ENCODE data around the gene ECSCR. TPM values are rescaled to one million over a fixed set of nuclear protein-coding genes. Genes with fewer than 3 reads are reported as not detected.

Gene ECSCR
- total and polyA plus RNA-seq, 4 donors = 10.3 to 63.2 (median 22.8) TPM

DNA sequence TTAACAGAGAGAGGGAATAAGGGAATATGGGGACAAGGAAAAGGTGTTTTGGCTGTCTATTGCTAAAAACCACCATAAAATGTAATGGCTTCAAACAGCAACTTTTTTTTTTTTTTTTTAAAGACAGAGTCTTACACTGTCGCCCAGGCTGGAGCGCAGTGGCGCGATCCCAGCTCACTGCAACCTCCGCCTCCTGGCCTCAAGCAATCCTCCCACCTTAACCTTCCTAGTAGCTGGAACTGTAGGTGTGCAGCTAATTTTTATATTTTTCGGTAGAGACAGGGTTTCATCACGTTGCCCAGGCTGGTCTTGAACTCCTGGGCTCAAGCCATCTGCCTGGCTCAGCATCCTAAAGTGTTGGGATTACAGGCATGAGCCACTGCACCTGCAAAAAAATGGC is 54.4 kb downstream of the ECSCR start:
- Histone ChIP-seq H3K4me1 (ENCODE audit: control insufficient read depth, insufficient read depth, low read length) (peaks cover 17% of the 10 kb centered on the region), H3K36me3 (ENCODE audit: control insufficient read depth, insufficient read depth, low read length) (peaks cover 10% of the 10 kb centered on the region), H3K27me3 (ENCODE audit: control insufficient read depth, insufficient read depth, low read length) (no peaks in the 10 kb centered on the region), H3K4me3 (ENCODE audit: low read depth, low read length) (no peak overlapping the region), H3K9me3 (ENCODE audit: control insufficient read depth, insufficient read depth, low read length) (no peaks in the 10 kb centered on the region), H3K27ac (ENCODE audit: low read depth, low read length) (no peak overlapping the region)
- DNase-seq (ENCODE audit: low read depth in 4 of 6, low spot score in 6 of 6) = no peak
- 83% methylated on average over 2 of the region's 7 CpGs for WGBS (ENCODE audit: insufficient coverage)

DNA sequence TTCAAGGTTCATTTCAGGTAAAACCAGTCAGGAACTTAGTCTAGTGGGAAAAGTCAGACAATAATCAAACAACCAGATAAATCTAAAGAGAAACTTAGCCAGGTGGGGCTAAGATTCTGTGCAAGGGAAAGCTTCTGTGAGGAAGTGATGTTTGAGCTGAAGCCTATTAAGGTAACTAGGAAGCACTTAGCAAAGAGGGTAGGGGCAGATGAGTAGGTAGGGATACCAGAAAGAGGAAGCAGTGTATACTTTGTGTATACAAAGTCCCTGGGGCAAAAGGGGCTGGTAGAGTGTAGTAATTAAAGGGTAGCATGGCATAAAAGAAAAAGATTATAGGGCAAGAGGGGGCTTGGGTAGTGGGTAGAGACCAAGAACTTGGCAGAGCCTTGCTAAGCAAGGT is 55.0 kb downstream of the ECSCR start:
- H3K4me1 ChIP-seq (ENCODE audit: control insufficient read depth, insufficient read depth, low read length) = peaks cover 24% of the 10 kb centered on the region
- no peak overlapping the region for H3K27ac ChIP-seq (ENCODE audit: low read depth, low read length)

DNA sequence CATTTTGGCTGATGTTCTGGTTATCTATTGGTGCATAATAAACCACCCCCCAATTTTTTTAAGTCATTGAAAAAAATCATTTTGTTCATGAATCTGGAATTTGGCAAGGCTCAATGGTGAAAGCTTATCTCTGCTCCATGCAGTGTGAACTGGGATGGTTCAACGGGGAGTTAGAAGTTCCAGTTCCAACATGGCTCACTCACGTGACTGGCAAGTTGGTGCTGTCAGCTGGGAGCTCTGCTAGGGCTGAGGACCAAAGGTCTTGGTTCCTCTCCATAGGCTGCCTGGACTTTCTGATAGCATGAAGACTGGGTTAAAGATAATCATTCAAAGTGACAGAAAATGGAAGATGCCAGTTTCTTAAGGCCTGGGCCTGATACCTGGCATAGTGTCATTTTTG is 55.6 kb downstream of the ECSCR start:
- no peak for DNase-seq (ENCODE audit: low read depth in 4 of 6, low spot score in 6 of 6)
- H3K4me3 ChIP-seq (ENCODE audit: low read depth, low read length) = no peak overlapping the region
- 93% methylated on average over 2 of the region's 2 CpGs for WGBS (ENCODE audit: insufficient coverage)
- no peak overlapping the region for H3K27ac ChIP-seq (ENCODE audit: low read depth, low read length)
- no peaks in the 10 kb centered on the region for H3K9me3 ChIP-seq (ENCODE audit: control insufficient read depth, insufficient read depth, low read length)
- peaks cover 25% of the 10 kb centered on the region for H3K4me1 ChIP-seq (ENCODE audit: control insufficient read depth, insufficient read depth, low read length)
- peaks cover 3% of the 10 kb centered on the region for H3K36me3 ChIP-seq (ENCODE audit: control insufficient read depth, insufficient read depth, low read length)
- H3K27me3 ChIP-seq (ENCODE audit: control insufficient read depth, insufficient read depth, low read length) = no peaks in the 10 kb centered on the region

More for the DNA sequence above, 55.0 kb downstream of the ECSCR start:
- Histone ChIP-seq H3K4me3 (ENCODE audit: low read depth, low read length) (no peak overlapping the region), H3K36me3 (ENCODE audit: control insufficient read depth, insufficient read depth, low read length) (peaks cover 7% of the 10 kb centered on the region), H3K27me3 (ENCODE audit: control insufficient read depth, insufficient read depth, low read length) (no peaks in the 10 kb centered on the region), H3K9me3 (ENCODE audit: control insufficient read depth, insufficient read depth, low read length) (no peaks in the 10 kb centered on the region)
- DNase-seq (ENCODE audit: low read depth in 4 of 6, low spot score in 6 of 6) = no peak

DNA sequence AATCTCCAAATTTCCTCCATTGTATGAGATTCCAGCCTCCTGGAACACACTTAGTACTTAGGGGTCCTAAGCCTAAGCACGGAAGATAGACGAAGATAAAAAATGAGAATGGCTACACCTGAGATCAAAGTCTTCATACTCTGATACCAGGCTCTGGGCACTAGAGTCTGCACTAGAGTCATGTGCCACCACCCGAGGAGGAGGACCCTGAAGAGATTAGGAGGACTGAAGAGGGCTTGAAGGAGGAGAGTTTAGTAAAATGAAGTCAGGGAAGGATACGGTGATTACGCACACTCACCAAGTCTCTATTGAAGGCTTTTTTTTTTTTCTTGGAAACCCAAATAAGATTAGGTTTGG is 58.1 kb downstream of the ECSCR start:
- DNase-seq (ENCODE audit: low read depth in 4 of 6, low spot score in 6 of 6) = no peak
- Histone ChIP-seq H3K27ac (ENCODE audit: low read depth, low read length) (peak overlapping the region; percentile 99), H3K36me3 (ENCODE audit: control insufficient read depth, insufficient read depth, low read length) (peaks cover 8% of the 10 kb centered on the region), H3K4me1 (ENCODE audit: control insufficient read depth, insufficient read depth, low read length) (peaks cover 25% of the 10 kb centered on the region), H3K4me3 (ENCODE audit: low read depth, low read length) (peak overlapping the region; percentile 79), H3K27me3 (ENCODE audit: control insufficient read depth, insufficient read depth, low read length) (no peaks in the 10 kb centered on the region), H3K9me3 (ENCODE audit: control insufficient read depth, insufficient read depth, low read length) (no peaks in the 10 kb centered on the region)
- WGBS (ENCODE audit: insufficient coverage) = 0% methylated on average over 1 of the region's 5 CpGs

DNA sequence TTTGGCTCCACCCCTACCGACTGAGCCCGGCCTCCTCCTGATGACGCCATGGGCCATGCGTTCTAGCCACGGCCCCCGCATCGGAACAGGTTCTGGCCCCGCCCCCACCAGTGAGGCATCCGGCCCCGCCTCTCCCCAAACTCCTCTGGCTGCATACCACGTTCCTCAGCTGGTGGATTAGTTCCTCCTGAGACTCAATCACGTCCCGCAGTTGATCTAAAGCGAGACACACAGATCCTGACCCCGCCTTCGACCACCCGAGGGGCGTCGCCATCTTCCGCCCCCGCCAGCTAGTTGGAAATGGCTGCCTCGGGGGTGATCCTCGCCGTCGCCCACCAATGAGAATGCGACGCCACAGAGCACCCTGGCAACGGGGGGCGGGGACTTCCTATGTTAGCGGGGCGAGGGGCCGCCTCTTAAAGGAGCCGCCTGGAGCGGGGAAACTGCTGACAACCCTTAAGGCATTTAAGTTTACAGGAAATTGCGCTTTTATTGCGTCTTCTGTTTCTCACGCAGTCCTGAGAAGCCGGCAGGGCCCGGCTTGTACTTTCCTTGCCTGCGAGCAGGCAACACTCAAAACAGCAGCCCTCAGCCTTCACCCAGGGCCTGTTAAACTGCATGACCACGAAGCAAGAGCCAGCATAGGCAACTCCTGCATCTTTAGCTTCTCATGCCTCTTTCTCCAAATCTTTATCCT is 58.6 kb downstream of the ECSCR start, which contains the start of gene SPATA24:
Gene SPATA24, minus strand, starts transcription at position 303 of the 697 bp plus-strand sequence. Its CDS starts 29 bp downstream, at position 274.
- Histone ChIP-seq H3K9me3 (ENCODE audit: control insufficient read depth, insufficient read depth, low read length) (no peaks in the 10 kb centered on the region), H3K4me3 (ENCODE audit: low read depth, low read length) (peak within 1 kb of the TSS; percentile 79), H3K4me1 (ENCODE audit: control insufficient read depth, insufficient read depth, low read length) (peaks cover 25% of the 10 kb centered on the region), H3K27ac (ENCODE audit: low read depth, low read length) (peak within 1 kb of the TSS; percentile 99), H3K36me3 (ENCODE audit: control insufficient read depth, insufficient read depth, low read length) (peaks cover 8% of the 10 kb centered on the region), H3K27me3 (ENCODE audit: control insufficient read depth, insufficient read depth, low read length) (no peaks in the 10 kb centered on the region)
- DNase-seq (ENCODE audit: low read depth in 4 of 6, low spot score in 6 of 6) = peak; percentile 94 to 99 (median 96)
- WGBS (ENCODE audit: insufficient coverage) = 0% methylated on average over 41 of the region's 41 CpGs

DNA sequence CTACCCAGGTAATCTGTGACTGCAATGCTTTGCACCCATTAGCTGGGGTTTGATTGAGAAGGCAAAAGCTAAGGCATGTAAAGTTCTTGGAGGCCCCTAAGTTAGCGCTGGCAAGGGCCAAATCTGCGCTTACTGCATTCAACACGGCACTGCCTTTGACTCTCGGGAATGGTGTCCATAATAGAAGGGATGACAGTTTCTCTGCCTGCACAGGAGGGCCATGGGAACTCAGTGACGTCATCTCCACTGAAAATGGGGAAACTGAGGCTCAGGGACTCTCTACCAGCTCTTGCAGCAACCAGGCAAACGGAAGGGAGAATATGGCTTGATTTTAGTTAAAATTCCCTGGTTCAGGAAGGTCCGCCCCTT is 59.1 kb downstream of the ECSCR start:
- H3K4me3 ChIP-seq (ENCODE audit: low read depth, low read length) = peak overlapping the region; percentile 79
- H3K36me3 ChIP-seq (ENCODE audit: control insufficient read depth, insufficient read depth, low read length) = peaks cover 8% of the 10 kb centered on the region
- 19% methylated on average over 7 of the region's 7 CpGs for WGBS (ENCODE audit: insufficient coverage)

DNA sequence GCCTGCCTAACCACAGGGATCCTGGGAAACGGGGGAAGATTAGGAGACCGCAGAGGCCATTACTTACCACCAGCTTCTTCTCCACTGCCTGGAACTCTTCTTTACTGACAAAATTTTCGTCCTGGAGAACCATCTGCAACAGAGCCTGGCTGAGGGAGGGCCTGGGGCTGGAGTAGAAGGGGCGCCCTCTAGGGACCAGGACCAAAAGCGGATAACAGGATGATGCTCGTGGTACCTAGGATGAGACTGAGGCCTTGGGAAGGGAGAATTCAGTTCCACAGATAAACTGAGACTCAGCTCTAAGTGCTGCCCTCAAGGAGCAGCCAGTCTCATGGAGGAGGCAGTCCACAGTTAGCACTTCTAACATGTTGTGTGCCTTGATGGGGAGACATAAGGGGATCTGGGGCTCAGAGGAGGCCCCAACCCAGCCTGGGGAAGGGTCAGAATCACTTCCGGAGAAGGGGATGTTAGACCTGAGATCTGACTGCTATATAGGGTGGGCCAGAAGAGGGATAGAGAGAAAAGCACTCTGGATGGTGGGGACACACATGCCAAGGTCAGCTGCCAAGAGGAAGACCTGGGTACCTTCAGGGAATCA is 59.9 kb downstream of the ECSCR start:
- DNase-seq (ENCODE audit: low read depth in 4 of 6, low spot score in 6 of 6) = no peak
- Histone ChIP-seq H3K27me3 (ENCODE audit: control insufficient read depth, insufficient read depth, low read length) (no peaks in the 10 kb centered on the region), H3K4me1 (ENCODE audit: control insufficient read depth, insufficient read depth, low read length) (peaks cover 21% of the 10 kb centered on the region), H3K36me3 (ENCODE audit: control insufficient read depth, insufficient read depth, low read length) (peaks cover 8% of the 10 kb centered on the region), H3K27ac (ENCODE audit: low read depth, low read length) (no peak overlapping the region), H3K4me3 (ENCODE audit: low read depth, low read length) (no peak overlapping the region), H3K9me3 (ENCODE audit: control insufficient read depth, insufficient read depth, low read length) (no peaks in the 10 kb centered on the region)
- WGBS (ENCODE audit: insufficient coverage) = 77% methylated on average over 4 of the region's 7 CpGs

More for the DNA sequence above, 59.1 kb downstream of the ECSCR start:
- Histone ChIP-seq H3K27ac (ENCODE audit: low read depth, low read length) (peak overlapping the region; percentile 99), H3K4me1 (ENCODE audit: control insufficient read depth, insufficient read depth, low read length) (peaks cover 25% of the 10 kb centered on the region), H3K9me3 (ENCODE audit: control insufficient read depth, insufficient read depth, low read length) (no peaks in the 10 kb centered on the region), H3K27me3 (ENCODE audit: control insufficient read depth, insufficient read depth, low read length) (no peaks in the 10 kb centered on the region)
- DNase-seq (ENCODE audit: low read depth in 4 of 6, low spot score in 6 of 6) = no peak

DNA sequence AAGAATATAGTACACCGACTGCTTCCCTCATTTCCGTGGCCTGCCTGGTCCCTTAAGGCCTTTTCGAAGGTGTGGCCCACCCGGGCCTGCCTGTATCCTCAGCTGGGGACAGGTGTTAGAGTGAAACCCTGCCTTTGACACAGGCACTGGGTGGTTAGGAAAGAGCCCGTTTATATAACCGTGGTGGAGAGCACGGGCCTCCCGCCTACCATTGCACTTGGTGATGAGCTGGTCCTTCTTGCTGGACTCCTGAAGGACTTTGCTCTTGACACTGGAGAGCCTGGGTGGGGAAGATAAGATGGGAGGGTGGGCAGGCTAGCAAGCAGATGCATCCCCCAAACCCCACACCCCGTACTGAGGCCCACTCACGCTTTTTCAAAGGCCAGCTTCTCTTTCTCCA is 61.0 kb downstream of the ECSCR start:
- Histone ChIP-seq H3K27me3 (ENCODE audit: control insufficient read depth, insufficient read depth, low read length) (no peaks in the 10 kb centered on the region), H3K36me3 (ENCODE audit: control insufficient read depth, insufficient read depth, low read length) (peaks cover 12% of the 10 kb centered on the region), H3K4me3 (ENCODE audit: low read depth, low read length) (no peak overlapping the region), H3K4me1 (ENCODE audit: control insufficient read depth, insufficient read depth, low read length) (peaks cover 21% of the 10 kb centered on the region), H3K27ac (ENCODE audit: low read depth, low read length) (no peak overlapping the region), H3K9me3 (ENCODE audit: control insufficient read depth, insufficient read depth, low read length) (no peaks in the 10 kb centered on the region)
- 97% methylated on average over 10 of the region's 10 CpGs for WGBS (ENCODE audit: insufficient coverage)
- DNase-seq (ENCODE audit: low read depth in 4 of 6, low spot score in 6 of 6) = no peak

DNA sequence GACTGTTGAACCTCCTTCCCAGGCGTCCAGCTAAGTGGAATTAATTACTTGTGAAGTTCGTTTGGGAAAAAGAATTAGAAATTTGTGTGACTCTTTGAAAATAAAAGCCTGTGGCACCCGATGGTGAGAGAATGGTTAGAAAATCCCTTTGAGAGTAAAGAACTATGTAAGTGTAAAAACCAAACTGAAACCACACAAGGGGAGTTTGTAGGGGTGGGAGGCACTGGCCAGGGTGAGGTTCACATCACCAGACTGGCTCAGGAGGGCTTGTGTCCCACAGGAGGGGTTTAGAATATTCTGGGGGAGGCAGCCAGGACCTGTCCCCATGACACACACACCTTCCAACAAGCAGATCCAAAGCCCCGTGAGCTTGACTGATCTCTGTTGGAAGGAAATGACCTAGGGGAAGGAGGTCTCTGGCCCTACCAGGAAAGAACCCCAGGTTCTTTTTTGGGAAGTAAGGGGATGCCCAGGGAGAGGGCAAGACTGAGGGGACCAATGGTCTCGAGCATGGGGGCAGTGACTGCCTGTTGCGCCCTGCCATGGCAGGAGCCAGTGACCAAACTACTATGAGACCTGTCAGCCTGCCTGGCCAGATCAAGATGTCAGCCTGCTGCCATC is 62.9 kb downstream of the ECSCR start:
- H3K4me1 ChIP-seq (ENCODE audit: control insufficient read depth, insufficient read depth, low read length) = peaks cover 29% of the 10 kb centered on the region
- no peak for DNase-seq (ENCODE audit: low read depth in 4 of 6, low spot score in 6 of 6)
- no peaks in the 10 kb centered on the region for H3K9me3 ChIP-seq (ENCODE audit: control insufficient read depth, insufficient read depth, low read length)
- no peak overlapping the region for H3K27ac ChIP-seq (ENCODE audit: low read depth, low read length)
- H3K27me3 ChIP-seq (ENCODE audit: control insufficient read depth, insufficient read depth, low read length) = peaks cover 14% of the 10 kb centered on the region
- H3K36me3 ChIP-seq (ENCODE audit: control insufficient read depth, insufficient read depth, low read length) = peaks cover 13% of the 10 kb centered on the region
- no peak overlapping the region for H3K4me3 ChIP-seq (ENCODE audit: low read depth, low read length)
- 68% methylated on average over 5 of the region's 6 CpGs for WGBS (ENCODE audit: insufficient coverage)

All from spinal cord (tissue), 10 donors.